Vagina (tissue), 2 donors: Measurements from ENCODE around the gene TRIM31. TPM values are rescaled to one million over a fixed set of nuclear protein-coding genes. Genes with fewer than 3 reads are reported as not detected.

Experiments used
- DNase-seq, 2 donors: peaks; one replicate each; pipeline ENCODE4 v3.0.0-alpha.2; 2017; ENCODE audit errors: extremely low spot score in 2 of 2
- H3K27ac ChIP-seq: fragments of 200-600 bp; sonication (generic); one replicate; pipeline ENCODE4 v1.5.1; 2019
- H3K27me3 ChIP-seq: fragments of 200-600 bp; sonication (generic); one replicate; pipeline ENCODE4 v1.5.1; 2019
- H3K36me3 ChIP-seq, 2 donors: fragments of 200-600 bp; sonication (generic); one replicate each; pipeline ENCODE4 v1.5.1; 2017 to 2019
- H3K4me1 ChIP-seq: fragments of 200-600 bp; sonication (generic); one replicate; pipeline ENCODE4 v1.5.1; 2019
- H3K4me3 ChIP-seq, 2 donors: fragments of 200-600 bp; sonication (generic); 1 replicate in 1 of 2; 2 replicates in 1 of 2; pipeline ENCODE4 v1.5.1; 2016 to 2019
- H3K9me3 ChIP-seq: fragments of 200-600 bp; sonication (generic); one replicate; pipeline ENCODE4 v1.5.1; 2019
- POLR2A ChIP-seq, 2 donors: fragments of 450-650 bp; IDR thresholded peaks; one replicate each; pipeline ENCODE4 v1.6.1; 2017; ENCODE audit warnings: antibody characterized with exemption in 2 of 2, mild to moderate bottlenecking in 2 of 2, moderate library complexity in 2 of 2
- POLR2AphosphoS5 ChIP-seq, 2 donors: sonication (generic); formaldehyde crosslinking; IDR thresholded peaks; one replicate each; pipeline ENCODE4 v1.9.0; 2017; ENCODE audit warnings: antibody characterized with exemption in 2 of 2, mild to moderate bottlenecking in 2 of 2, low read depth in 1 of 2; ENCODE audit not compliant: insufficient read depth in 1 of 2
- intact Hi-C: fragments of 100-400 bp; cut with DNase I; formaldehyde crosslinking; loops from one replicate; pipeline ENCODE4 v1.15.1; 2023
- total RNA-seq: library from RNA; depleted of rRNA; stranded (reverse); fragments of >200 nt; gene quantifications from one replicate; pipeline ENCODE4 v1.2.3, GENCODE V29; 2016
- TF ChIP-seq, protein P1 (sequence below), 3 experiments: fragments of 450-650 bp in 2 of 3; fragments of 200-600 bp in 1 of 3; sonication (generic) in 1 of 3; IDR thresholded peaks; one replicate each; pipeline ENCODE4 v1.5.1; 2017 to 2019; ENCODE audit warnings: antibody characterized with exemption in 3 of 3, mild to moderate bottlenecking in 2 of 3, moderate library complexity in 2 of 3

TRIM31 gene
- total RNA-seq, 1 donor from 2014 or later = not detected

DNA sequence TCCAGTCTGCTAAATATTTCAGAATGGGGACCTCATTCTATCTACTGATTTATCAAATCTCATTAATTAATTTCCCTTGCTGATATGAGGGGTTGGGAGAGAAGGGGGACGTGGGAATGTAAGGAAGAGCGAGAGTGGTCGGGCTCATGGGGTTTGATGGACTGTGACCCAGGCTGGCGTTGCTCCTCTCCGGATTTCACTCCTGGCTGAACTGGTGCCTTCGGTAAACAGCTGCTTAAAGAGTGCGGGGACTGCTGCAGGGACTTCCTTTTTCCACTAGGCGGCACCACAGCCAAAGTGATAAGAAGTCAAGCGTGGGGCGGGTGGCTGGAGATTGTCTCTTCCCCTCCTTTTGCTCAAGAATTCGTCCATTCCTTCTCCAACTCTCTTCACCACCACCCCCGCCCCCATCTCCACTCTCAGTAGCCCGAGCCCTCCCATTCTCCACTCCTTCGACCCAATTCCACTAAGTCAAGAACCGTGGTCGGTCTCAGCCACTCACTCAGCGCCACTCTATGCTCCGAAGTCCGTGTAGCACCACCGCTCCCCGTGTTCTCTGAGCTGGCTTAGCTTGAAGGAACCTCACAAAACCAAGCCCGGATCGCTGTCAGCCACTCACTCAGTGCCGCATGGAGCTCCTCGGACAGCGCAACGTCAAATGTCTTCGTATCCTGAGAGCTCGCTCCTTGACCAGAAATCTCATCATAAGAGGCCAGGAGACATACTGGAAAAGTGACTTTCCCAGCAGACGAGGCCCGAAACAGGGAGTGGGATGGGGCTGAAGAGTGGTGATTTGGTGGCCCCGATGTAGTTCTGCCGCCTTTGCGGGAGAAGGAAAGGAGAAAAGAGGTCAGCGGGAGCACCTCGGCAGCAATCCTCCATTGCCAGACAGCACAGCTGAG is 9.7 kb downstream of the TRIM31 start:
- Histone ChIP-seq H3K9me3 (no peaks in the 10 kb centered on the region), H3K27ac (peak overlapping the region; percentile 90), H3K4me1 (peaks cover 27% of the 10 kb centered on the region), H3K27me3 (no peaks in the 10 kb centered on the region), H3K4me3 (peak overlapping the region; percentile 36 to 44), H3K36me3 (no peaks in the 10 kb centered on the region)
- intact Hi-C loops = no loop called here
- no peak for DNase-seq
- peak; percentile 26 to 80 for TF ChIP-seq POLR2AphosphoS5 (IDR thresholded peaks at IDR 0.05; ENCODE audit: insufficient read depth in 1 of 2, low read depth in 1 of 2)
- TF ChIP-seq, protein P1, sequence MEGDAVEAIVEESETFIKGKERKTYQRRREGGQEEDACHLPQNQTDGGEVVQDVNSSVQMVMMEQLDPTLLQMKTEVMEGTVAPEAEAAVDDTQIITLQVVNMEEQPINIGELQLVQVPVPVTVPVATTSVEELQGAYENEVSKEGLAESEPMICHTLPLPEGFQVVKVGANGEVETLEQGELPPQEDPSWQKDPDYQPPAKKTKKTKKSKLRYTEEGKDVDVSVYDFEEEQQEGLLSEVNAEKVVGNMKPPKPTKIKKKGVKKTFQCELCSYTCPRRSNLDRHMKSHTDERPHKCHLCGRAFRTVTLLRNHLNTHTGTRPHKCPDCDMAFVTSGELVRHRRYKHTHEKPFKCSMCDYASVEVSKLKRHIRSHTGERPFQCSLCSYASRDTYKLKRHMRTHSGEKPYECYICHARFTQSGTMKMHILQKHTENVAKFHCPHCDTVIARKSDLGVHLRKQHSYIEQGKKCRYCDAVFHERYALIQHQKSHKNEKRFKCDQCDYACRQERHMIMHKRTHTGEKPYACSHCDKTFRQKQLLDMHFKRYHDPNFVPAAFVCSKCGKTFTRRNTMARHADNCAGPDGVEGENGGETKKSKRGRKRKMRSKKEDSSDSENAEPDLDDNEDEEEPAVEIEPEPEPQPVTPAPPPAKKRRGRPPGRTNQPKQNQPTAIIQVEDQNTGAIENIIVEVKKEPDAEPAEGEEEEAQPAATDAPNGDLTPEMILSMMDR (IDR thresholded peaks at IDR 0.05) = peak; percentile 90 to 93 (median 92)
- TF ChIP-seq POLR2A (IDR thresholded peaks at IDR 0.05) = no peak

DNA sequence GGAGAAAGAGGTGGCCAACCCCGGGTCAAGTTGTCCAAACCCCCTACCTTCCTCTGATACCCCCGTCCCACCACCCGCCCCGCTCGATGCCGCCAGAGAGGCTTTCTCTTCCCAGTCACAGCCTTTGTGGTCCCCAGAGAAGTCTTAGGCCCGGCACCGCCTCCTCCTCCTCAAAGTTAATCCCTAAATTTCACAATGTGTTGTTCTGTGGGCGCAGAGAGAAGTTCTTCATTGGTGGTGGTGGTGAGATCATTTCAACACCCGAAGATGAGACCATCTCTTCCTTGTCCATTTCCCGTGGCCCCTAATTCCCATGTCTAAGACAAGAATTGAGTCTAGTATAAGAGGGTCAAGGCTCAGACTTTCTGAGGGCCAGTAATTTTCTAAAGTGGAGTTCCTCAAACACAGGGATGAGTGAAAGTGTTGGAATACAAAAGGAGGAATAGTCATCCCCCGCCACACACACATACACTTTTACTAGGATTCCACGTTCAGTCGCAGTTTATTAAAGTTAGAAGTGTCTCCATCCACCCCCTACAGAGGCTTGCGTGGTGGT is 10.4 kb downstream of the TRIM31 start:
- no peak for DNase-seq
- no peaks in the 10 kb centered on the region for H3K27me3 ChIP-seq
- peaks cover 27% of the 10 kb centered on the region for H3K4me1 ChIP-seq
- intact Hi-C loops = no loop called here
- peak overlapping the region; percentile 38 to 41 for H3K4me3 ChIP-seq
- H3K36me3 ChIP-seq = no peaks in the 10 kb centered on the region
- no peaks in the 10 kb centered on the region for H3K9me3 ChIP-seq
- peak in 1 of 2 donors; percentile 32 for TF ChIP-seq POLR2AphosphoS5 (IDR thresholded peaks at IDR 0.05; ENCODE audit: insufficient read depth in 1 of 2, low read depth in 1 of 2)
- TF ChIP-seq, protein P1 (IDR thresholded peaks at IDR 0.05) = no peak
- TF ChIP-seq POLR2A (IDR thresholded peaks at IDR 0.05) = no peak
- peak overlapping the region; percentile 90 for H3K27ac ChIP-seq

- peak in 1 of 2 donors; percentile 92 for DNase-seq
- intact Hi-C loops = no loop called here
- Histone ChIP-seq H3K9me3 (no peaks in the 10 kb centered on the region), H3K27ac (peak overlapping the region; percentile 90), H3K27me3 (no peaks in the 10 kb centered on the region), H3K4me1 (peaks cover 27% of the 10 kb centered on the region), H3K4me3 (peak overlapping the region; percentile 38 to 41), H3K36me3 (no peaks in the 10 kb centered on the region)
- TF ChIP-seq, protein P1 (IDR thresholded peaks at IDR 0.05) = no peak
- peak; percentile 68 to 91 for TF ChIP-seq POLR2AphosphoS5 (IDR thresholded peaks at IDR 0.05; ENCODE audit: insufficient read depth in 1 of 2, low read depth in 1 of 2)
- peak in 1 of 2 donors; percentile 54 for TF ChIP-seq POLR2A (IDR thresholded peaks at IDR 0.05)
Observed at GRCh38 chr6:30101444-30102413, 11.2 kb downstream of the TRIM31 start.

- H3K27ac ChIP-seq = peak overlapping the region; percentile 44
- intact Hi-C loops = no loop called here
- no peak for DNase-seq
- H3K4me1 ChIP-seq = peaks cover 27% of the 10 kb centered on the region
- peak in 1 of 2 donors; percentile 51 for TF ChIP-seq POLR2AphosphoS5 (IDR thresholded peaks at IDR 0.05; ENCODE audit: insufficient read depth in 1 of 2, low read depth in 1 of 2)
- TF ChIP-seq, protein P1 (IDR thresholded peaks at IDR 0.05) = no peak
- H3K4me3 ChIP-seq = peak overlapping the region; percentile 38 to 41
- H3K27me3 ChIP-seq = no peaks in the 10 kb centered on the region
- no peaks in the 10 kb centered on the region for H3K36me3 ChIP-seq
- H3K9me3 ChIP-seq = no peaks in the 10 kb centered on the region
Observed at GRCh38 chr6:30100585-30101443, 12.1 kb downstream of the TRIM31 start.
